Left lung (tissue), 10 donors: Measurements from ENCODE around the gene SUSD2. TPM values are rescaled to one million over a fixed set of nuclear protein-coding genes. Genes with fewer than 3 reads are reported as not detected.
A peak's percentile ranks its signal among the peaks of the same experiment; 100 is the strongest.

Source experiments
- ATAC-seq: fragments of 200-7000 bp; cut with Tn5 transposase; one replicate; pipeline ENCODE4 v1.9.1; 2020; ENCODE audit warnings: moderate library complexity
- DNase-seq, 4 donors: peaks; one replicate each; pipeline ENCODE4 v3.0.0-alpha.2; 2013 to 2020
- H3K27ac ChIP-seq, 2 donors: fragments of 200-600 bp; sonication (generic) in 1 of 2; one replicate each; pipeline versions ENCODE4 v1.5.0 to v1.8.0; 2020 to 2021
- H3K27me3 ChIP-seq, 2 donors: fragments of 200-600 bp; sonication (generic) in 1 of 2; one replicate each; pipeline versions ENCODE4 v1.5.0 to v1.8.0; 2020 to 2021
- H3K36me3 ChIP-seq, 2 donors: fragments of 200-600 bp; sonication (generic) in 1 of 2; one replicate each; pipeline versions ENCODE4 v1.5.0 to v1.8.0; 2020 to 2021
- H3K4me1 ChIP-seq, 2 donors: fragments of 200-600 bp; one replicate each; pipeline ENCODE4 v1.8.0; 2021
- H3K4me3 ChIP-seq, 2 donors: fragments of 200-600 bp; sonication (generic) in 1 of 2; one replicate each; pipeline versions ENCODE4 v1.5.0 to v1.8.0; 2020 to 2021; ENCODE audit warnings: mild to moderate bottlenecking in 1 of 2
- H3K9me3 ChIP-seq, 2 donors: fragments of 200-600 bp; sonication (generic) in 1 of 2; one replicate each; pipeline versions ENCODE4 v1.5.0 to v1.8.0; 2020 to 2021
- intact Hi-C, 2 donors: fragments of 100-400 bp; cut with DNase I; formaldehyde crosslinking; loops; one replicate each; pipeline versions ENCODE4 v1.11.2 to v1.14.2; 2022
- polyA plus RNA-seq, 6 donors: library from polyadenylated mRNA; unstranded; fragments of 120-200 nt; gene quantifications; one replicate each; pipeline ENCODE4 v1.2.1, GENCODE V29; 2013; ENCODE audit not compliant: insufficient read length in 6 of 6
- total RNA-seq, 2 donors: library from RNA; stranded (reverse); fragmentation: NEBNext Ultra II Directional; extraction: Animal tissue kit (Norgen Biotek cat#: 25700); gene quantifications; one replicate each; pipeline ENCODE4 v1.2.1, GENCODE V29; 2021
- TF ChIP-seq, protein P1 (sequence below), 2 donors: fragments of 200-600 bp; sonication (generic) in 1 of 2; IDR thresholded peaks; one replicate each; pipeline versions ENCODE4 v1.5.0 to v1.8.0; 2021; ENCODE audit warnings: antibody characterized with exemption in 2 of 2
- donor health status: DM: no; HTN: yes; CAD: no.
- donor health status: DM: no; HTN: no; CAD: no.

The SUSD2 gene
- total and polyA plus RNA-seq, 8 donors = 8.2 to 374 (median 17.0) TPM

DNA sequence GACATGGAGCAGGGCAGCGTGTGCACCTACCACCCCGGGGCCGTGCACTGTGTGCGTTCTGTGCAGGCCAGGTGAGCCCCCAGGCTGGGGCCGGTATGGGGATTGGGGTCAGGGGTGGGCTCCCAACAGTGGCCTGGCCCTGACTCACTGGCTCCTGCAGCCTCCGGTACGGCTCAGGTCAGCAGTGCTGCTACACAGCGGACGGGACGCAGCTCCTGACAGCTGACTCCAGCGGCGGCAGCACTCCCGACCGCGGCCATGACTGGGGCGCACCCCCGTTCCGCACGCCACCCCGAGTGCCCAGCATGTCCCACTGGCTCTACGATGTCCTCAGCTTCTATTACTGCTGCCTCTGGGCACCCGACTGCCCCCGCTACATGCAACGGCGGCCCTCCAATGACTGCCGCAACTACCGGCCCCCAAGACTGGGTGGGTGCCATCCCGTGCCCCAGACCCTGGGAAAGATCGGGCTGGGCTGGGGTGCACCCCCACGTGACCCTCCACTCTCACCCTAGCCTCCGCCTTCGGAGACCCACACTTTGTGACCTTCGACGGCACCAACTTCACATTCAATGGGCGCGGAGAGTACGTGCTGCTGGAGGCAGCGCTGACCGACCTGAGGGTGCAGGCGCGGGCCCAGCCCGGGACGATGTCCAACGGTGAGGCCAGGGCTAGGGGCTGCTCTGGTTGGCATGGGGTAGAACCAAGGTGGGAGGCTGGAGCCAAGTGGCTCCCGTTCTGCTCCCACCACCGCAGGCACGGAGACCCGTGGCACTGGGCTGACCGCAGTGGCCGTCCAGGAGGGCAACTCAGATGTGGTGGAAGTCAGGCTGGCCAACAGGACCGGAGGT is 4.4 kb downstream of the SUSD2 start:
- intact Hi-C loops = loop anchor here in 1 of 2 donors (5.0 kb wide), 1 partner anchor 62 kb away; the partner anchor contains the start of gene GGT5
- Histone ChIP-seq H3K4me1 (peaks cover 9 to 32% of the 10 kb centered on the region in 2 donors), H3K27me3 (no peaks in the 10 kb centered on the region), H3K36me3 (peaks cover 0 to 24% of the 10 kb centered on the region in 2 donors), H3K4me3 (no peak overlapping the region), H3K9me3 (no peaks in the 10 kb centered on the region), H3K27ac (no peak overlapping the region)
- no peak for ATAC-seq
- TF ChIP-seq, protein P1, sequence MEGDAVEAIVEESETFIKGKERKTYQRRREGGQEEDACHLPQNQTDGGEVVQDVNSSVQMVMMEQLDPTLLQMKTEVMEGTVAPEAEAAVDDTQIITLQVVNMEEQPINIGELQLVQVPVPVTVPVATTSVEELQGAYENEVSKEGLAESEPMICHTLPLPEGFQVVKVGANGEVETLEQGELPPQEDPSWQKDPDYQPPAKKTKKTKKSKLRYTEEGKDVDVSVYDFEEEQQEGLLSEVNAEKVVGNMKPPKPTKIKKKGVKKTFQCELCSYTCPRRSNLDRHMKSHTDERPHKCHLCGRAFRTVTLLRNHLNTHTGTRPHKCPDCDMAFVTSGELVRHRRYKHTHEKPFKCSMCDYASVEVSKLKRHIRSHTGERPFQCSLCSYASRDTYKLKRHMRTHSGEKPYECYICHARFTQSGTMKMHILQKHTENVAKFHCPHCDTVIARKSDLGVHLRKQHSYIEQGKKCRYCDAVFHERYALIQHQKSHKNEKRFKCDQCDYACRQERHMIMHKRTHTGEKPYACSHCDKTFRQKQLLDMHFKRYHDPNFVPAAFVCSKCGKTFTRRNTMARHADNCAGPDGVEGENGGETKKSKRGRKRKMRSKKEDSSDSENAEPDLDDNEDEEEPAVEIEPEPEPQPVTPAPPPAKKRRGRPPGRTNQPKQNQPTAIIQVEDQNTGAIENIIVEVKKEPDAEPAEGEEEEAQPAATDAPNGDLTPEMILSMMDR (IDR thresholded peaks at IDR 0.05) = no peak
- peak in 1 of 4 donors; percentile 73 for DNase-seq

DNA sequence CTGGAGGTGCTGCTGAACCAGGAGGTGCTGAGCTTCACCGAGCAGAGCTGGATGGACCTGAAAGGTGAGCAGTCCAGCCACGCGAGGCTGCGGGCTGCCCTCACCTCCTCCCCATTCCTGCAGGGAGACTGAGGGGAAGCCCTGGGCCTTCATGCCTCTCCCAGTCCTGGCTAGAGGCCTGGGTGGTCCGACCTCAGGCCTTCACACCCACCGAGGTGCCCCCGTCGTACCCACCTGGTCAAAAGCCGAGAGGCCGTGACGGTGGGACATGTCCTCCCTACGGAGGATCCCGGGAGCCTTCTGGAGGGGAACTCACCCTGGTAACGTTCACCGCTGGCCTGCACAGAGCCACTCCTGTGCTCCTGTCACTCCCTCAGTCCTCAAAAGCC is 5.1 kb downstream of the SUSD2 start:
- H3K4me3 ChIP-seq = no peak overlapping the region
- ATAC-seq = no peak
- intact Hi-C loops = loop anchor here in 1 of 2 donors (5.0 kb wide), 1 partner anchor 61 kb away; the partner anchor contains the start of gene GGT5

DNA sequence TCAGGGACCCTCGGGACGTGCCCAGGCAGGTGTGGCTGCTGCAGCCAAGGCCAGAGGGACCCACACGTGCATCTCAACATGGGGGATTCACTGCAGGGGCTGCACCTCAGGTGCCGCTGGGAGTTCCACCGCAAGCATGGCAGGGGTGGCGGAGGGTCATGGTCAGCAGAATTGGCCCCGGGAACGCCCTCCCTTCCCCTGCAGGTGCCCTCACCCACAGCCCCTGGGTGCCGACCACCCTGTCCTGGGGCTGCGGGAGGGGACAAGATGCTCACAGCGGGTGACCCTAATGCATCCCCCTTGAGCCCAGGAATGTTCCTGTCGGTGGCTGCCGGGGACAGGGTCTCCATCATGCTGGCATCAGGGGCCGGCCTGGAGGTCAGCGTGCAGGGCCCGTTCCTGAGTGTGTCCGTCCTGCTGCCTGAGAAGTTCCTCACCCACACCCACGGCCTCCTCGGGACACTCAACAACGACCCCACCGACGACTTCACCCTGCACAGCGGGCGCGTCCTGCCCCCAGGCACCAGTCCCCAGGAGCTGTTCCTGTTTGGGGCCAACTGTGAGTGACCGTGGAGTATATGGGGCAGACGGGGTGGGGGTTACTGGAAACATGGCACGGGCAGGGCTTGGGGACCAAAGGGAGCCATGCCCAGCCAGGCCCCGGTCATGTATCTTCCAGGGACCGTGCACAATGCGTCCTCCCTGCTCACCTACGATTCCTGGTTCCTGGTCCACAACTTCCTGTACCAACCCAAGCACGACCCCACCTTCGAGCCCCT is 5.8 kb downstream of the SUSD2 start:
- ATAC-seq = no peak
- intact Hi-C loops = loop anchor here in 1 of 2 donors (5.0 kb wide), 1 partner anchor 60 kb away; the partner anchor contains the start of gene GGT5

More for the DNA sequence above, 5.1 kb downstream of the SUSD2 start:
- Histone ChIP-seq H3K27me3 (no peaks in the 10 kb centered on the region), H3K4me1 (peaks cover 9 to 29% of the 10 kb centered on the region in 2 donors), H3K27ac (no peak overlapping the region), H3K9me3 (no peaks in the 10 kb centered on the region), H3K36me3 (peaks cover 0 to 24% of the 10 kb centered on the region in 2 donors)
- TF ChIP-seq, protein P1 (IDR thresholded peaks at IDR 0.05) = no peak
- DNase-seq = no peak

DNA sequence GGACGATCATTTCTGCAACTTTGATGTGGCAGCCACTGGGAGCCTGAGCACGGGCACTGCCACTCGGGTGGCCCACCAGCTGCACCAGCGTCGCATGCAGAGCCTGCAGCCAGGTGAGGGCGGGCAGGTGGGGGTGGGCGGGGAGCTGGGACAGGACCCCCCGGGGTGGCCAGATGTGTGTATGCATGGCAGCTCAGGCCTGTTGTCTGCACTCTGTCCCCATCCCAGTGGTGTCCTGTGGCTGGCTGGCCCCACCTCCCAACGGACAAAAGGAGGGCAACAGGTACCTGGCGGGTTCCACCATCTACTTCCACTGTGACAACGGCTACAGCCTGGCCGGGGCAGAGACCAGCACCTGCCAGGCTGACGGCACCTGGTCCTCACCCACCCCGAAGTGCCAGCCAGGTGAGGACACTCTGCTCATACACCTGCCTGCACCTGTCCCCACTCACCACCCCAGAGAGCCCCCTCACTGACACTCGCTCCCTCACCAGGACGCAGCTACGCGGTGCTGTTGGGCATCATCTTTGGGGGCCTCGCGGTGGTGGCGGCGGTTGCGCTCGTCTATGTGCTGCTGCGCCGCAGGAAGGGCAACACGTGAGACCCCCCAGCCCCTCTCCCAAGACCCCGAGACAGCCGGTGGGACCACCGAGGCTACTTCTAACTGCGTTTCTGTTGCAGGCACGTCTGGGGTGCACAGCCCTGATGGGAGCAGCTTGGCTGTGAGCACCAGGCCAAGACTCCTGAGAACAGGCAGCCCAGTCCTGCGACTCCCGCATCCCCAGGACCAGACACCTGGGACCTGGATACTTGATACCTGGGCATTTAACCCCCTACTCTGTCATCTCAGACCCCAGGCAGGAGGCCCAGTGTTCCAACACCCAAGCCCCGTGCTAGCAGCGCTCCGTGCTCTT is 6.7 kb downstream of the SUSD2 start:
- H3K9me3 ChIP-seq = no peaks in the 10 kb centered on the region
- H3K4me3 ChIP-seq = no peak overlapping the region
- TF ChIP-seq, protein P1 (IDR thresholded peaks at IDR 0.05) = no peak
- H3K27ac ChIP-seq = no peak overlapping the region
- intact Hi-C loops = loop anchor here in 1 of 2 donors (5.0 kb wide), 1 partner anchor 59 kb away; the partner anchor contains the start of gene GGT5
- H3K4me1 ChIP-seq = peaks cover 9 to 22% of the 10 kb centered on the region in 2 donors
- DNase-seq = peak in 2 of 4 donors; percentile 28 to 61
- ATAC-seq = no peak
- H3K36me3 ChIP-seq = peaks cover 0 to 24% of the 10 kb centered on the region in 2 donors
- H3K27me3 ChIP-seq = no peaks in the 10 kb centered on the region

More for the DNA sequence above, 5.8 kb downstream of the SUSD2 start:
- Histone ChIP-seq H3K4me1 (peaks cover 9 to 22% of the 10 kb centered on the region in 2 donors), H3K4me3 (no peak overlapping the region), H3K27me3 (no peaks in the 10 kb centered on the region), H3K36me3 (peaks cover 0 to 24% of the 10 kb centered on the region in 2 donors), H3K9me3 (no peaks in the 10 kb centered on the region), H3K27ac (no peak overlapping the region)
- DNase-seq = no peak
- TF ChIP-seq, protein P1 (IDR thresholded peaks at IDR 0.05) = no peak
